Islet precursor cell (in vitro differentiated cells): ENCODE results near the gene CACNG4.
A peak's percentile ranks its signal among the peaks of the same experiment; 100 is the strongest.

Experiments
- DNase-seq: peaks from one replicate; pipeline ENCODE4 v3.0.0-alpha.2; 2018

CACNG4 gene

GRCh38 chr17:66944351-66945146 is 20.0 kb upstream of the CACNG4 start:
- DNase-seq, result peak; percentile 83

GRCh38 chr17:66945147-66945835 is 19.2 kb upstream of the CACNG4 start:
- DNase-seq, result peak; percentile 52

DNA sequence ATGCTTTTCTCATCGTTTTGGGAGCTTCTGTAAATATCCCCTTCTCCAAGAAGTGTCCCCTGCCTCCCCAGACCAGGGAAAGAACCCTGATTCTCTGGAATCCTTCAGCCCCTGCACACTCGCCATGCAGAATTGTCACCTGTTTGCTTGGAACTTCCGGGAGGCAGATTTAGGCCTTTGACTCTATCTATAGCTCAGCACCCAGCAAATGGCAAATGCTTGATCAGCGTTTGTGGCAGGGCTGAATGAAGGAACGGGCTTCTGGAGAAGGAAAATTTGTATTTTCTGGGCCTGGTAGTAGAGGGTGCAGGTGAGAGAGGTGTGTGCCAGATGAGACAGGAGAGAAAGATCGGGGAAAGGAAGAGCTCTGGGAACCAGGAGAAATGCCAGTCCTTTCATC is 18.3 kb upstream of the CACNG4 start:
- no peak for DNase-seq

DNA sequence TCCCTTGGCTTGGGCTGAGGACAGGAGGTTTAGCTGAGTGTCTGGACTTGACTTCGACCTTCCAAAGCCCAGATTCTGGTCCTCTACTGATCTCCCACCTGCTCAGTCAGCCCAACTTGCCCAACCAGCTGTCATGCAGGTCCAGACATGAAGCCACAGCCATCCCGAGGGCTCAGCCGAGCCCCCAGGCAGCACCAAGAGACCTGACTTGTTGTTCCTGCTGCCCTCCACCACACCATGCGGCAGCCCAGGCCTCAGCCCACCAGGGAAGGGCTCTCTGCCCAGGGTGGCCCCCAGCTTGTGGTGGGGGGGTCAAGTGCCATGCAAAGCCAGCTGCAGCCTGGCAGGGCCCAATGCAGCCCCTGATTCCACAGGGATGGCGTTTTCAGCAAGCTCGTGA is 17.2 kb upstream of the CACNG4 start:
- DNase-seq, result peak; percentile 71

DNA sequence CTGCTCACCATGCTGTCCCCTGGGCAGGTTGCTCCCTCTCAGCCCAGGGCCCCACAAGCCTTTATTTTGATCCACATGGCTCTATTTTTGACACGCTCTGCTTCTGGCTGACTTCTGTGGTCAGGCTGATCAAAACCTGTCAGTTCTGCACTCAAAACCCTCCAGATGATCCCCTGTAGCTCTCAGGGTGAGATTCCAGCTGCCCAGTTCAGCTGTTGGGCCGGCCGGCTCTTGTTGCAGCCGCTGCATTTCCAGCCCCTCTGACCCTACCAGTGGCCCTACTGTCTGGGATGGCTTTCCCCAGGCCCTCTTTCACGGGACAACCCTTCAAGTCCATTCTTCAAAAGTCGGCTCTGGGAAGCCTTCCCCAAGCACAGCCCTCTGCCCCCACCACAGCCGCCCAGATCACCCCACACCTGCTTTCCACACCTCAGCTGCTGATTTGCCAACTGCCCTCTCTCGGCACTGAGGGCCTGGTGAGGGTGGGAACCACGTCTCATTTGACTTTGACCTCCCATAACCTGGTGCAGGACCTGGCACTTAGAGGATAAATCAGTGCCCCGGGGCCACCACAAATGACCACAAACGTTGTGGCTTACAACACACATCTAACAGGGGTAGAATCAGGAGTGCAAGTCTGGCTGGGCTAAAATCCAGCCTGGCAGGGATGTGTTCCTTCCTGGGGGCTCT is 16.3 kb upstream of the CACNG4 start:
- DNase-seq, result peak; percentile 78

GRCh38 chr17:66949501-66949900 is 15.0 kb upstream of the CACNG4 start:
- DNase-seq, result no peak

DNA sequence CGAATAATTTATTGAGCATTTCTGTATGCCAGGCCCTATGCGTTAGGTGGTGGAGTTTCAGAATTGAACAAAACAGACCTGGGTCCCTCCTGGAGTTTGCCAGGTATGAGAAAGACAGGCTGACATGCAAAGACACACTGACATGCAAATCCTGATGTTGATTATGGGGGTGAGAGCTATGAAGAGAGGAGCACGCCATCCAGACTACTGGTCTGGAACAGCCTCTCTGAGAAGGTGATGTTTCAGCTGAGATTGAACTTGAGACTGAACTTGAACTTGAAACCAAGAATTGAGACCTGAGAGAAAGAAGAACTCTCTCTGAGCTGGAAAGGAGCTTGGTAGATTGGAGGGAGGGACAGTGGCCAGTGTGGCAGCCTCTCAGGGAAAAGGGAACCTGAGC is 14.2 kb upstream of the CACNG4 start:
- DNase-seq, result no peak

GRCh38 chr17:66950886-66951604 is 13.5 kb upstream of the CACNG4 start:
- DNase-seq, result no peak

DNA sequence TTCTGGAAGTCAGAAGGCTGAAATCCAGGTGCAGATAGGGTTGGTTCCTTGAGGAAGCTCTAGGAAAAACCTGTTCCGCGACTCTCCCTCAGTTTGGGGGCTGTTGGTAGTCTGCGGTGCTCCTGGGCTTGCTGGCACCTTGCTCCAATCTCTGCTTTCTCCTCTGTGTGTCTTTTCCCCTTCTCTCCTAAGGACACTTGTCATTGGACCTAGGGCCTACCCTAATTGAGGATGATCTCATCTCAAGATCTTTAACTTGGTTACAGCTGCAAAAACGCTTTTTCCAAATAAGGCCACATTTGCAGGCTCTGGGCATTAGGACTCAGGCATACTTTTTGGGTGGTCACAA is 12.9 kb upstream of the CACNG4 start:
- peak; percentile 96 for DNase-seq

GRCh38 chr17:66952031-66952524 is 12.4 kb upstream of the CACNG4 start:
- DNase-seq, result peak; percentile 100

GRCh38 chr17:66952681-66953629 is 11.6 kb upstream of the CACNG4 start:
- peak; percentile 91 for DNase-seq

DNA sequence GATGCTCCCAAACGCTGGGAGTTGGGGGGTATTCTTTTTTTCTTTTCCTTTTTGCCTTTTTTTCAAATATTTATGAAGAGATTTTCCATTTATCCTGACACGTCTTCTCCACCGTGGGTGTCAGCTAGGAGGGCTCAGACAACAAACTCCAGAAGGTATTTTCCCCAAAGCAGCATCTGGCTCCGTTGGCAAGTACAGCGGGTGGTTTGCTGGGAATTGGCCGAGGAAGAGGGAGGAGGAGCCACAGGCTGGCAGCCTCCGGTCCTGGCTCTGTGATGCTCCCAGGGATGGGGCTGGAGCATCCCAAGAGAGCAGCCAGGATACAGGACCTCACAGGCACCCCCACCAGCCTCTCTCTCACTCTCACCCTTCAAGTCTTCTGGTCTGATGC is 10.9 kb upstream of the CACNG4 start:
- DNase-seq, result no peak

DNA sequence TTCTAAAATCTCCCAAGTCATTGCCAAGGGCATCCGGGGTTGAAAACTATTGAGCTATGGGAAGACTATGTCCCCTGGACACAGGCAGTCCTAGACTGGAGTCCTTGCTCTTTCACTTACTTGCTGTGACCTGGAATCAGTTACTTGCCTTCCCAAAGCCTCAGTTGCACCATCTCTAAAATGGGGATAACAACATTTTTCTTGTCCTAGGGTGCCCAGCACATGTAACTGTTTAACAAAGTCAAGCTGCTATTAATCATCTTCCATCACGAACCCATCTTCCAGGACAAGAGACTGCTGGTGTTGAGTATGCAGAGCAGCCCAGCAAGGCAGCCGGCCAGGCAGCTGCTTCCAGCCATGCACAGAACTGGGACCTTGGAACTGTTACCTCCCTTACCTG is 9.9 kb upstream of the CACNG4 start:
- DNase-seq, result no peak

GRCh38 chr17:66955821-66956220 is 8.7 kb upstream of the CACNG4 start:
- DNase-seq, result no peak

DNA sequence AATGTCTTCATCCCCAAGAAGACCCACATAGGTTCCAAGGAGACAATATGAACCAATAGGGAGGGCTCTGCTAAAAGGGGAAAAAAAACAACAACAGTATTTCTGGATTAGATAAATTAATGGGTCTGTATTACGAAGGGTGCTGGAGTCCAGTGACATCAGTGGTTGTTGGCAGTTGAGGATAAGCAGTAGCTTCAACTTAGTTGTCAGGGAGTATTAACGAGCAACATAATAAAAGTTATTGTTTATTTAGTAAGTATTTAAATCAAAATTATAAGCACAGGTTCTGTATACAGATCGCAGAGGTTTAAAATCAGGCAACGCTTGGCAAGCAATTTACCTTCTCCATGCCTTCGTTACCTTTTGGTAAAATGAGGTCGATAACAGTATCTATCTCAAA is 7.6 kb upstream of the CACNG4 start:
- DNase-seq, result no peak

DNA sequence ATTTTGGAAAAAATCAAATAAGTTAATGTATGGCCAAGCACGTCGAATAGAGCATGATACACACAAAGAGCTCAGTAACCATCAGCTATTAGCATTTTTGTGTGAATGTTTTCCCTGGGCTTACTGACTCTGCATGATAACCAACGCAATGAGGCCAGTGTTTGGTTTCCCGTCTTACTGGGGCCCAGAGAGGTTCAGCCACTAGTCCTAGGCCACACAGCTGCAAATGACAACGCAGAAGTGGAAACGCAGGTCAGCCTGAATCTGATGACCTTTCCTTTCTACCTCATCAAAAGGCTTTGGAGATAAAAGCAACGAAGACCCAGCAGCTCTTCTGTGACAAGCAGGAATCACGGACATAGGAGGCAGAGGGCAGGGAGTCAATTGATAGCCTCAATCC is 7.2 kb upstream of the CACNG4 start:
- no peak for DNase-seq

GRCh38 chr17:66957951-66958579 is 6.4 kb upstream of the CACNG4 start:
- DNase-seq, result peak; percentile 76

DNA sequence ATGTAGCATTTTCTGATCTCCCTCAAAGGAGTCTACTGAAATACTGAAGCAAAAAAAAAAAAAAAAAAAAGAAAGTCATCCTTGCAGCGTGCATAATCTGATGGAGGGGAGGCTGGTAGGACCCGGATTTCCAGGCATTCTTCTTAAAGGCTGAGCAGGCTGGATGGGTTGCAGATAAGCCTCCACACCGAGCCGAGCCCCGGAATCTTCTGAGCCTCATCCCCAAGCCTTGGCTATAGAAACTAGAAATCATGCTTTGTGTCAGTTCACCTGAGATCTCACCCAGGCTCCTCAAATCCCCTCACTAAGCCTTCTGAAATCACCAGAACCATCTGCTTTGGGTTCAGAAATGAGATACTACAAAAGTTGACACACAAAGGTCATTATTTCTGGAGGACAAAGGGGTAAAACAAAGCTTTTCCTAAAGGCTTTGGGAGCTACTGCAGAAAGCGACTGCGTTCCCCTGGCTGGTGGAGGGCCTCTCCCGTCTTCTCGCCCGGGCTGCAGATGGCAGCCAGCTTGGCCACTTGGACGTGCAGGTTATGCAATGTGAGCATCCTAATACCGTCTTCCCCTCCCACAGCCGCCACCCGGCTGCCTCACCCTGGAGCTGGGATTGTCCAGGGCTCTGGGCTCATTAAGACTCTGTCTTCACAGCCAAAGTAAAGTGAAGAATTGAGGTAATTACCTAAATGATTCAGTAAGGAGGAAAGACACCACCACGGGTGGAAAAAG is 4.7 kb upstream of the CACNG4 start:
- no peak for DNase-seq

GRCh38 chr17:66960613-66961012 is 3.9 kb upstream of the CACNG4 start:
- no peak for DNase-seq

DNA sequence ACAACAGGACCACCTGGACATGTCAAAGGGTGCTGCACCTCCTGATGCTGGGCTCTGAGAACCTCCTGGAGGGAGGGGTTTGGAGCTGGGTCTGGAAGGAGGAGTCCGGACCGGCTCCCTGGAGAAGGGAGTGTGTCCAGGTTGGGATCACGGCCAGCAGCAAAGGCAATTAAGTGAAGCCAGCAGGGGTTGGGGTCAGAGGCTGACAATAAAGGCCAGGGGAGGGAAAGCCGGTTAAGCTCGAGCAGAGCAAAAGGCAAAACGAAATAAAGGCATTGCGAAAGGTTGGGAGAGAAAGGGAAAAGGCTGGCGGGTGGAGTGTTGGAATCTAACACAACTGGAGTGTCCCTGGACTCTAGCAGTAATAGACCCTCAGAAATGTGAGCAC is 992 bp upstream of the CACNG4 start:
- peak; percentile 74 for DNase-seq
